Keratinocyte (primary cell): ENCODE results near the gene FBXW12. TPM values are rescaled to one million over a fixed set of nuclear protein-coding genes. Genes with fewer than 3 reads are reported as not detected.

ENCODE experiments used
- DNase-seq: peaks from one replicate; pipeline ENCODE4 v3.0.0-alpha.2; 2011; ENCODE audit warnings: low read depth, missing footprints, low spot score
- FAIRE-seq: peaks from 2 replicates; lab custom pipeline; 2011; peaks lifted over from hg19 to GRCh38; lab: Jason Lieb, UNC
- H2AFZ ChIP-seq: 2 replicates; pipeline ENCODE4 v1.6.0; 2012; ENCODE audit warnings: low read length, control low read depth, inconsistent platforms; ENCODE audit not compliant: control insufficient read depth
- H3K27ac ChIP-seq: 2 replicates; pipeline ENCODE4 v1.5.1; 2011; ENCODE audit warnings: low read length; ENCODE audit not compliant: control insufficient read depth, insufficient read depth
- H3K27me3 ChIP-seq: 3 replicates; pipeline ENCODE4 v1.6.0; 2011; ENCODE audit warnings: low read length; ENCODE audit not compliant: control insufficient read depth, insufficient read depth; ENCODE audit errors: extremely low read depth
- H3K36me3 ChIP-seq, 2 experiments: 2 replicates in 1 of 2; 3 replicates in 1 of 2; pipeline ENCODE4 v1.5.1; 2011; ENCODE audit warnings: low read length in 2 of 2, mild to moderate bottlenecking in 1 of 2; ENCODE audit not compliant: control insufficient read depth in 2 of 2, insufficient read depth in 2 of 2; ENCODE audit errors: extremely low read depth in 1 of 2
- H3K4me1 ChIP-seq: 3 replicates; pipeline ENCODE4 v1.5.1; 2011; ENCODE audit warnings: low read length; ENCODE audit not compliant: control insufficient read depth, insufficient read depth; ENCODE audit errors: extremely low read depth
- H3K4me2 ChIP-seq: 3 replicates; pipeline ENCODE4 v1.6.0; 2011; ENCODE audit warnings: low read depth, low read length; ENCODE audit not compliant: control insufficient read depth, insufficient read depth; ENCODE audit errors: extremely low read depth
- H3K4me3 ChIP-seq, 3 experiments: fragments of 200-600 bp in 1 of 3; sonication (generic) in 1 of 3; 2 replicates in 2 of 3; 3 replicates in 1 of 3; pipeline ENCODE4 v1.5.1; 2011 to 2016; ENCODE audit warnings: low read length in 3 of 3, mild to moderate bottlenecking in 3 of 3, control low read depth in 2 of 3, inconsistent platforms in 1 of 3, low read depth in 1 of 3, mixed read lengths in 1 of 3, mixed run types in 1 of 3, moderate library complexity in 1 of 3; ENCODE audit not compliant: control insufficient read depth in 2 of 3, insufficient read depth in 2 of 3; ENCODE audit errors: extremely low read depth in 1 of 3
- H3K79me2 ChIP-seq: 2 replicates; pipeline ENCODE4 v1.6.0; 2012; ENCODE audit warnings: low read length; ENCODE audit not compliant: control insufficient read depth, insufficient read depth
- H3K9ac ChIP-seq: 3 replicates; pipeline ENCODE4 v1.6.0; 2011; ENCODE audit warnings: low read length; ENCODE audit not compliant: control insufficient read depth, insufficient read depth; ENCODE audit errors: extremely low read depth
- H3K9me1 ChIP-seq: 3 replicates; pipeline ENCODE4 v1.6.0; 2011; ENCODE audit warnings: low read length; ENCODE audit not compliant: control insufficient read depth, insufficient read depth; ENCODE audit errors: extremely low read depth
- H3K9me3 ChIP-seq: 2 replicates; pipeline ENCODE4 v1.5.1; 2012; ENCODE audit warnings: low read depth, low read length; ENCODE audit not compliant: control insufficient read depth
- H4K20me1 ChIP-seq: 3 replicates; pipeline ENCODE4 v1.6.0; 2011; ENCODE audit warnings: low read length; ENCODE audit not compliant: control insufficient read depth, insufficient read depth; ENCODE audit errors: extremely low read depth
- EZH2 ChIP-seq: IDR thresholded peaks from one replicate; pipeline ENCODE4 v1.6.1; 2012; ENCODE audit warnings: inconsistent platforms, mild to moderate bottlenecking, low read length, moderate library complexity
- dilution Hi-C: fragments of 300-500 bp; cut with MboI; formaldehyde crosslinking; loops from one replicate; pipeline ENCODE4 v1.7.0; 2020; ENCODE audit warnings: low sequenced_read_pairs; ENCODE audit not compliant: extremely low pct_ligation_motif_present
- polyA plus RNA-seq, 5 experiments: library from polyadenylated mRNA; depleted of rRNA in 3 of 5; stranded (reverse) in 3 of 5; stranded (forward) in 1 of 5; unstranded in 1 of 5; fragments of >200 nt; gene quantifications; 1 replicate in 1 of 5; 2 replicates in 3 of 5; 3 replicates in 1 of 5; pipeline versions ENCODE4 v1.2.1 to v1.2.3, GENCODE V29; 2011 to 2012; ENCODE audit warnings: missing spikeins in 2 of 5, low read depth in 1 of 5, low replicate concordance in 1 of 5
- TF ChIP-seq, protein P1 (sequence below), 3 experiments: IDR thresholded peaks in 1 of 3; conservative IDR thresholded peaks in 1 of 3; optimal IDR thresholded peaks in 1 of 3; 2 replicates in 2 of 3; 3 replicates in 1 of 3; pipeline versions ENCODE3 to v1.5.1; 2011; ENCODE audit warnings: low read length in 3 of 3, mild to moderate bottlenecking in 3 of 3, moderate library complexity in 2 of 3, control low read depth in 1 of 3, inconsistent platforms in 1 of 3; ENCODE audit not compliant: insufficient read depth in 2 of 3; ENCODE audit errors: extremely low read depth in 1 of 3

The FBXW12 gene
- polyA plus RNA-seq, 1 donor (not counting 4 experiments of a cell fraction or from before 2014, with no cell fraction given), result not detected

- no peak overlapping the region for H3K4me3 ChIP-seq
- H3K79me2 ChIP-seq, result no peaks in the 10 kb centered on the region
- H3K4me2 ChIP-seq, result no peak overlapping the region
- TF ChIP-seq, protein P1, sequence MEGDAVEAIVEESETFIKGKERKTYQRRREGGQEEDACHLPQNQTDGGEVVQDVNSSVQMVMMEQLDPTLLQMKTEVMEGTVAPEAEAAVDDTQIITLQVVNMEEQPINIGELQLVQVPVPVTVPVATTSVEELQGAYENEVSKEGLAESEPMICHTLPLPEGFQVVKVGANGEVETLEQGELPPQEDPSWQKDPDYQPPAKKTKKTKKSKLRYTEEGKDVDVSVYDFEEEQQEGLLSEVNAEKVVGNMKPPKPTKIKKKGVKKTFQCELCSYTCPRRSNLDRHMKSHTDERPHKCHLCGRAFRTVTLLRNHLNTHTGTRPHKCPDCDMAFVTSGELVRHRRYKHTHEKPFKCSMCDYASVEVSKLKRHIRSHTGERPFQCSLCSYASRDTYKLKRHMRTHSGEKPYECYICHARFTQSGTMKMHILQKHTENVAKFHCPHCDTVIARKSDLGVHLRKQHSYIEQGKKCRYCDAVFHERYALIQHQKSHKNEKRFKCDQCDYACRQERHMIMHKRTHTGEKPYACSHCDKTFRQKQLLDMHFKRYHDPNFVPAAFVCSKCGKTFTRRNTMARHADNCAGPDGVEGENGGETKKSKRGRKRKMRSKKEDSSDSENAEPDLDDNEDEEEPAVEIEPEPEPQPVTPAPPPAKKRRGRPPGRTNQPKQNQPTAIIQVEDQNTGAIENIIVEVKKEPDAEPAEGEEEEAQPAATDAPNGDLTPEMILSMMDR (optimal IDR thresholded peaks at IDR 0.05 in 1 of 3, IDR thresholded peaks at IDR 0.05 in 1 of 3, conservative IDR thresholded peaks at IDR 0.05 in 1 of 3; ENCODE audit: extremely low read depth in 1 of 3, insufficient read depth in 2 of 3, low read length in 3 of 3), result no peak
- no peak for TF ChIP-seq EZH2
- peaks cover 23% of the 10 kb centered on the region for H3K4me1 ChIP-seq
- no peak overlapping the region for H2AFZ ChIP-seq
- no peaks in the 10 kb centered on the region for H3K27me3 ChIP-seq
- H3K9me3 ChIP-seq, result no peaks in the 10 kb centered on the region
- H3K36me3 ChIP-seq, result peaks cover 9 to 18% of the 10 kb centered on the region in 2 experiments
- H3K9ac ChIP-seq, result no peak overlapping the region
- H4K20me1 ChIP-seq, result no peaks in the 10 kb centered on the region
- H3K9me1 ChIP-seq, result no peaks in the 10 kb centered on the region
- FAIRE-seq (no peak), DNase-seq (no peak)
- no peak overlapping the region for H3K27ac ChIP-seq
- dilution Hi-C loops, result no loop called here
Measured at GRCh38 chr3:48398701-48399386, 26.8 kb downstream of the FBXW12 start.

GRCh38 chr3:48399387-48400172 lies 27.6 kb downstream of the FBXW12 start:
- no peaks in the 10 kb centered on the region for H3K27me3 ChIP-seq
- H3K9me3 ChIP-seq, result no peaks in the 10 kb centered on the region
- no peak overlapping the region for H2AFZ ChIP-seq
- no peak overlapping the region for H3K9ac ChIP-seq
- dilution Hi-C loops, result no loop called here
- no peak overlapping the region for H3K27ac ChIP-seq
- DNase-seq, result no peak
- no peak for FAIRE-seq
- H3K36me3 ChIP-seq, result peaks cover 12 to 22% of the 10 kb centered on the region in 2 experiments
- no peak overlapping the region for H3K4me2 ChIP-seq
- H3K9me1 ChIP-seq, result no peaks in the 10 kb centered on the region
- peaks cover 23% of the 10 kb centered on the region for H3K4me1 ChIP-seq
- H3K79me2 ChIP-seq, result no peaks in the 10 kb centered on the region
- no peak overlapping the region for H3K4me3 ChIP-seq
- no peaks in the 10 kb centered on the region for H4K20me1 ChIP-seq
- TF ChIP-seq, protein P1 (optimal IDR thresholded peaks at IDR 0.05 in 1 of 3, IDR thresholded peaks at IDR 0.05 in 1 of 3, conservative IDR thresholded peaks at IDR 0.05 in 1 of 3; ENCODE audit: extremely low read depth in 1 of 3, insufficient read depth in 2 of 3, low read length in 3 of 3), result peak in 1 of 3 experiments; percentile 6
- TF ChIP-seq EZH2, result no peak
